ENCODE measurements around the gene CENPT. TPM values are rescaled to one million over a fixed set of nuclear protein-coding genes. Genes with fewer than 3 reads are reported as not detected.
A peak's percentile ranks its signal among the peaks of the same experiment; 100 is the strongest.

The CENPT gene
- total and polyA plus RNA-seq, 2 of the 8 experiments (the other 6 are each of a cell fraction or from before 2014, with no cell fraction given), result 42.4 to 53.4 TPM

DNA sequence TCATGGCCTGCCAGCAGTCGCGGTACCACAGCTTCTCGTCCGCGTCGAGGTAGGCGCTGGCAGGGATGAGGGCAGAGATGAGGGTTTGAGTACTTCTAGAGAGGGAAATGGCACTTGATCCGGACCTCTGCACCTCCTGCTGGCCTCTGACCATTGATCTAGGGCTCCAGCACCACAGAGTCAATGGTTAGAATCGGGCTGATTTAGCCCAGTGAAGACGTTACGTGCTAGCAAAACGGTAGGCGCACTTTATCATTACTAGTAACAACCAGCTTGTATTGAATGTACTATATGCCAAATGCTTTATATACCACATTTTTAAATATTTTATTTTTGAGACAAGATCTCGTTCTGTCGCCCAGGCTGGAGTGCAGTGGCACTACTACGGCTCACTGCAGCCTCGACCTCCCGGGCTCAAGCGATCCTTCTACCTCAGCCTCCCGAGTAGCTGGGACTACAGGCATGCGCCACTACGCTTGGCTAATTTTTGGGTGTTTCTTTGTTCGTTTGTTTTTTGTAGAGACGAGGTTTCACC, 40.3 kb downstream of the CENPT start (continued):
- TF ChIP-seq, protein P1, sequence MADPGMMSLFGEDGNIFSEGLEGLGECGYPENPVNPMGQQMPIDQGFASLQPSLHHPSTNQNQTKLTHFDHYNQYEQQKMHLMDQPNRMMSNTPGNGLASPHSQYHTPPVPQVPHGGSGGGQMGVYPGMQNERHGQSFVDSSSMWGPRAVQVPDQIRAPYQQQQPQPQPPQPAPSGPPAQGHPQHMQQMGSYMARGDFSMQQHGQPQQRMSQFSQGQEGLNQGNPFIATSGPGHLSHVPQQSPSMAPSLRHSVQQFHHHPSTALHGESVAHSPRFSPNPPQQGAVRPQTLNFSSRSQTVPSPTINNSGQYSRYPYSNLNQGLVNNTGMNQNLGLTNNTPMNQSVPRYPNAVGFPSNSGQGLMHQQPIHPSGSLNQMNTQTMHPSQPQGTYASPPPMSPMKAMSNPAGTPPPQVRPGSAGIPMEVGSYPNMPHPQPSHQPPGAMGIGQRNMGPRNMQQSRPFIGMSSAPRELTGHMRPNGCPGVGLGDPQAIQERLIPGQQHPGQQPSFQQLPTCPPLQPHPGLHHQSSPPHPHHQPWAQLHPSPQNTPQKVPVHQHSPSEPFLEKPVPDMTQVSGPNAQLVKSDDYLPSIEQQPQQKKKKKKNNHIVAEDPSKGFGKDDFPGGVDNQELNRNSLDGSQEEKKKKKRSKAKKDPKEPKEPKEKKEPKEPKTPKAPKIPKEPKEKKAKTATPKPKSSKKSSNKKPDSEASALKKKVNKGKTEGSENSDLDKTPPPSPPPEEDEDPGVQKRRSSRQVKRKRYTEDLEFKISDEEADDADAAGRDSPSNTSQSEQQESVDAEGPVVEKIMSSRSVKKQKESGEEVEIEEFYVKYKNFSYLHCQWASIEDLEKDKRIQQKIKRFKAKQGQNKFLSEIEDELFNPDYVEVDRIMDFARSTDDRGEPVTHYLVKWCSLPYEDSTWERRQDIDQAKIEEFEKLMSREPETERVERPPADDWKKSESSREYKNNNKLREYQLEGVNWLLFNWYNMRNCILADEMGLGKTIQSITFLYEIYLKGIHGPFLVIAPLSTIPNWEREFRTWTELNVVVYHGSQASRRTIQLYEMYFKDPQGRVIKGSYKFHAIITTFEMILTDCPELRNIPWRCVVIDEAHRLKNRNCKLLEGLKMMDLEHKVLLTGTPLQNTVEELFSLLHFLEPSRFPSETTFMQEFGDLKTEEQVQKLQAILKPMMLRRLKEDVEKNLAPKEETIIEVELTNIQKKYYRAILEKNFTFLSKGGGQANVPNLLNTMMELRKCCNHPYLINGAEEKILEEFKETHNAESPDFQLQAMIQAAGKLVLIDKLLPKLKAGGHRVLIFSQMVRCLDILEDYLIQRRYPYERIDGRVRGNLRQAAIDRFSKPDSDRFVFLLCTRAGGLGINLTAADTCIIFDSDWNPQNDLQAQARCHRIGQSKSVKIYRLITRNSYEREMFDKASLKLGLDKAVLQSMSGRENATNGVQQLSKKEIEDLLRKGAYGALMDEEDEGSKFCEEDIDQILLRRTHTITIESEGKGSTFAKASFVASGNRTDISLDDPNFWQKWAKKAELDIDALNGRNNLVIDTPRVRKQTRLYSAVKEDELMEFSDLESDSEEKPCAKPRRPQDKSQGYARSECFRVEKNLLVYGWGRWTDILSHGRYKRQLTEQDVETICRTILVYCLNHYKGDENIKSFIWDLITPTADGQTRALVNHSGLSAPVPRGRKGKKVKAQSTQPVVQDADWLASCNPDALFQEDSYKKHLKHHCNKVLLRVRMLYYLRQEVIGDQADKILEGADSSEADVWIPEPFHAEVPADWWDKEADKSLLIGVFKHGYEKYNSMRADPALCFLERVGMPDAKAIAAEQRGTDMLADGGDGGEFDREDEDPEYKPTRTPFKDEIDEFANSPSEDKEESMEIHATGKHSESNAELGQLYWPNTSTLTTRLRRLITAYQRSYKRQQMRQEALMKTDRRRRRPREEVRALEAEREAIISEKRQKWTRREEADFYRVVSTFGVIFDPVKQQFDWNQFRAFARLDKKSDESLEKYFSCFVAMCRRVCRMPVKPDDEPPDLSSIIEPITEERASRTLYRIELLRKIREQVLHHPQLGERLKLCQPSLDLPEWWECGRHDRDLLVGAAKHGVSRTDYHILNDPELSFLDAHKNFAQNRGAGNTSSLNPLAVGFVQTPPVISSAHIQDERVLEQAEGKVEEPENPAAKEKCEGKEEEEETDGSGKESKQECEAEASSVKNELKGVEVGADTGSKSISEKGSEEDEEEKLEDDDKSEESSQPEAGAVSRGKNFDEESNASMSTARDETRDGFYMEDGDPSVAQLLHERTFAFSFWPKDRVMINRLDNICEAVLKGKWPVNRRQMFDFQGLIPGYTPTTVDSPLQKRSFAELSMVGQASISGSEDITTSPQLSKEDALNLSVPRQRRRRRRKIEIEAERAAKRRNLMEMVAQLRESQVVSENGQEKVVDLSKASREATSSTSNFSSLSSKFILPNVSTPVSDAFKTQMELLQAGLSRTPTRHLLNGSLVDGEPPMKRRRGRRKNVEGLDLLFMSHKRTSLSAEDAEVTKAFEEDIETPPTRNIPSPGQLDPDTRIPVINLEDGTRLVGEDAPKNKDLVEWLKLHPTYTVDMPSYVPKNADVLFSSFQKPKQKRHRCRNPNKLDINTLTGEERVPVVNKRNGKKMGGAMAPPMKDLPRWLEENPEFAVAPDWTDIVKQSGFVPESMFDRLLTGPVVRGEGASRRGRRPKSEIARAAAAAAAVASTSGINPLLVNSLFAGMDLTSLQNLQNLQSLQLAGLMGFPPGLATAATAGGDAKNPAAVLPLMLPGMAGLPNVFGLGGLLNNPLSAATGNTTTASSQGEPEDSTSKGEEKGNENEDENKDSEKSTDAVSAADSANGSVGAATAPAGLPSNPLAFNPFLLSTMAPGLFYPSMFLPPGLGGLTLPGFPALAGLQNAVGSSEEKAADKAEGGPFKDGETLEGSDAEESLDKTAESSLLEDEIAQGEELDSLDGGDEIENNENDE (IDR thresholded peaks at IDR 0.05; ENCODE audit: insufficient replicate concordance, low read length), result no peak
- peak; percentile 51 for TF ChIP-seq KDM4A (IDR thresholded peaks at IDR 0.05; ENCODE audit: low read depth, low read length, severe bottlenecking)
- no peak for TF ChIP-seq RBBP5 (IDR thresholded peaks at IDR 0.05; ENCODE audit: borderline replicate concordance, low read depth, low read length)
- TF ChIP-seq SAP30 (IDR thresholded peaks at IDR 0.05; ENCODE audit: insufficient read depth, insufficient replicate concordance, low read length), result peak; percentile 90
